GM18951 (cell line): ENCODE measurements around the gene SLC17A3.

Experiments used
- POLR2A ChIP-seq: IDR thresholded peaks from 4 replicates; pipeline ENCODE4 v1.6.1; 2011; ENCODE audit warnings: mild to moderate bottlenecking; ENCODE audit not compliant: insufficient read length, insufficient read depth; ENCODE audit errors: extremely low read depth
- in situ Hi-C: fragments of 300-500 bp; cut with MboI; formaldehyde crosslinking; loops from one replicate; pipeline ENCODE4 v1.12.0; 2022; ENCODE audit warnings: low sequenced_read_pairs, mixed read lengths, inconsistent platforms; ENCODE audit not compliant: unreplicated experiment

Gene SLC17A3

GRCh38 chr6:25874118-25874517 lies at the start of gene SLC17A3:
TSS of gene SLC17A3 (minus strand) at chr6:25874243. CDS start at chr6:25868387, 5,856 bp downstream.
- in situ Hi-C loops, result no loop called here
- no peak for TF ChIP-seq POLR2A

DNA sequence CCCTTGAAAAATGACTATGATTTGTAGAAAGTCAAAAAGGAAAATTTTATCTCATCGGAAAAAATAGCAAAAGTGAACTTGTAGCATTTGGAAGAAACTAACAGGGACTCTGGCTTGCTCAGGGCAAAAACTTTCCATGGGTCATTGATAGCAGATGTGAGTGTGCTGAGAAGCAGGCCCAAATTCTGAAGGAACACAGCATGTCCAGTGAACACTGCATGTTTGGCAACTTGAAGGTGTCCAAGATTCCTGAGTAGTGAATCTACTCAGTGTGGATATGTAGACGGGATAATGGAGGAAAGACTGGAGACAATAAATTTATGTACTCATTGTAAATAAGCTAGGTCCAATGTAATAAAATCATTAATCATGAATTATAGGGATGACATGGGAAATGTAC lies 48.3 kb upstream of the SLC17A3 start:
- in situ Hi-C loops, result no loop called here
- no peak for TF ChIP-seq POLR2A

DNA sequence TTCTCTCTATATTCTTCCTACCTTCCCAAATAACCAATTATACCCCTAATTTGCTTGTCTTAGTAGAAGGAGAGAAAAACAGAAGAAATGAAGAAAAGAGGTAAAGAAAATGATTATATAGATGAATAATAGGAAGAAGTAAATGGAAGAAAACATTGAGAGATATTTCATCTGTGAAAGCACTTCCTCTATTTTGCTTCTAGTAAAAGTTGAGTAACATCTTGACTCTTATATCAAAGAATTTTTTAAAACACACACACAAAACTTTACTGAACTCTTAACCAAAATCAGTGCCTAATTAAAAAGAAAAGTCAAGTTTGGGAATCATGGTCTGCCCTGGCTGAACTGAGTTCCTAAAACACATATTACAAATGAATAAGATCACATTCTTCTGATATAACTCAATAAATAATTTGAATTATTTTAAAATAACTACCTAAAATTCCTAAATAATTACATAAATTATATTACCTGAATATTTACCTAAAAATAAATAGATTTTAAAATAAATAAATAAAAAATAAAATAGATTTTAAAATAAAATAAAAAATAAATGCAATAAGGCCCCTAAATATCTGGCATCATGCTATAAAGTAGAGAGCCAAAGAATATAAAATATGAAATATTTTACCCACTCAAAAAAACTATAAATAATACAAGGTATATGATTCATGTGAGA lies 47.6 kb upstream of the SLC17A3 start:
- TF ChIP-seq POLR2A, result no peak
- in situ Hi-C loops, result no loop called here

DNA sequence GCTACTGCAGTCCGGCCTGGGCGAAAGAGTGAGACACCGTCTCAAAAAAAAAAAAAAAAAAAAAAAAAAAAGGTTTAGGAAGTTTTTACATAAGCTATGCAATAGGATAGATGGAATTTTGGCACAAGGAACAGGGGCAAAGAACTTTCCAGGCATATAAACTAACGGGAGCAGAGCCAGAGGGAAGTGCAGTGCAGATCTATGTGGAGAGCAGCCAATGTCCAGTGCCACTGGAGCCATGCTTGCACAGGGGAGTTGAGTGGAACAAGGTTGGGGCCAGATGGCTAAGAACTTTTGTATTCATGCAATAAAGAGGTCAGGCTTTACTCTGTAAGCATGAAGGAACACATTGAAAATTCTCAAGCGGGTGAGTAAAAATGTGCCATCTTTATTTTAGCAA lies 45.6 kb upstream of the SLC17A3 start:
- TF ChIP-seq POLR2A, result no peak
- in situ Hi-C loops, result no loop called here

DNA sequence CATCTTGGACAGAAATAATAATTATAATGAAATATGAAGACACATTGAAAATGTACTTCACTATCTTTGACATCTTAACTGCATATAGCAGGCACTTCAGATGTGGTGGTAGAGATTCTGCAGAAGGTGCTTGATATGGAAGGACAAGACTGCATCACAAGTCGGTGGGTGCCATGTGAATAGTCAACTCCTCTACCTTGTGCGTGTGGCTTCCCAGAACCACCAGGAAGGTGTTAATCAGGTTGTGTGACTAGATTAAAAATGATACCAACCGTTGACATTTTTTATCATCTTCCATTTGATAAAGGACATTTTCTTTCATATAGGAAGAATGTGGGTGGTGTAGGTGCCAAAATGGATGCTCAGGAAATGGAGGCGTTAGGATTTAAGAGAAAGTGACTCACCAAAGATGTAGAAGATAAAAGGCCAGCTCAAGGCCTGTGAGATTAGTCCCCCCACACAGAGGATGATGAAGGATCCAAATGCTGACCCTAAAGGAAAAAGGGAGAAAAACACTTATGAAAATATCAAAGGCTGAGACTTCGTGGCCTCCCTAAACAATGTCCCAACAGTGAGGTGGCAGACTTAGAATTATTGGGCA lies 44.1 kb upstream of the SLC17A3 start:
- no peak for TF ChIP-seq POLR2A
- in situ Hi-C loops, result no loop called here

- in situ Hi-C loops, result no loop called here
- no peak for TF ChIP-seq POLR2A
Measured at GRCh38 chr6:25916789-25917490, 42.9 kb upstream of the SLC17A3 start.

- TF ChIP-seq POLR2A, result no peak
- in situ Hi-C loops, result no loop called here
Measured at GRCh38 chr6:25916330-25916729, 42.3 kb upstream of the SLC17A3 start.

- no peak for TF ChIP-seq POLR2A
- in situ Hi-C loops, result no loop called here
Measured at GRCh38 chr6:25913741-25914140, 39.7 kb upstream of the SLC17A3 start.

DNA sequence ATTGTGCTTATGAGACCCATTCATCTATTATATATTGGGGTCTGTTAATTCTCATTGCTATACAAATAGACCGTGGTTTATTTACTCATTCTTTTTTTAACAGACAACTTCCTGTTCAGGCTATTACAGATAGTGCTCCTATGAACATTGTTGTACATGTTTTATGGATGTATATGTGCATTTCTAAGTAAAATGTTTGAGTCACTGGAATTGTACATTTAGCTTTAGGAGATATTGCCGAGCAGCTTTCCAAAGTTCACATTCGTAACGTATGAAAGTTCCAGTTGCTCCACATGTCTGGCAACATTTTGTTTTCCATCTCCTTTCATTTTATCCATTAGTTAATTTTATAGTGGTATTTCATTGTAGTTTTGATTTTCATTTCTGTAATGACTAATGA lies 37.3 kb upstream of the SLC17A3 start:
- in situ Hi-C loops, result no loop called here
- TF ChIP-seq POLR2A, result no peak

GRCh38 chr6:25907475-25908014 lies 33.5 kb upstream of the SLC17A3 start:
- no peak for TF ChIP-seq POLR2A
- in situ Hi-C loops, result no loop called here

GRCh38 chr6:25903467-25904099 lies 29.5 kb upstream of the SLC17A3 start:
- in situ Hi-C loops, result no loop called here
- no peak for TF ChIP-seq POLR2A

- in situ Hi-C loops, result no loop called here
- no peak for TF ChIP-seq POLR2A
Measured at GRCh38 chr6:25902071-25902470, 28.0 kb upstream of the SLC17A3 start.

- no peak for TF ChIP-seq POLR2A
- in situ Hi-C loops, result no loop called here
Measured at GRCh38 chr6:25900843-25901242, 26.8 kb upstream of the SLC17A3 start.
